ENCODE results near the gene CNPY2.

- TF ChIP-seq CTCF (IDR thresholded peaks at IDR 0.05) = no peak
- TF ChIP-seq POLR2A (IDR thresholded peaks at IDR 0.05) = no peak
Measured at GRCh38 chr12:56330936-56331490, 15.2 kb upstream of the CNPY2 start.
